Stimulated activated naive B cell treated with anti-CD40 and anti-IgM and Interleukin-4, amounts not matched to agents 10 μg/mL and 1 μg/mL and 100 μg/mL, for 72 hours (primary cell): Measurements from ENCODE around the gene MYO1D.
A peak's percentile ranks its signal among the peaks of the same experiment; 100 is the strongest.
"Not testable (repeated sequence)": the region's sequence is repeated elsewhere in the genome, so short reads cannot be mapped to it uniquely, and the experiment has no call there.

Experiments
- ATAC-seq, 2 donors: fragments of 150-1000 bp; cut with Tn5 transposase; replicated peaks; 2 replicates each; pipeline ENCODE4 v1.10.0; 2021; ENCODE audit warnings: moderate library complexity in 1 of 2
- DNase-seq: peaks from one replicate; pipeline ENCODE4 v3.0.0; 2021
- H3K27ac Mint-ChIP-seq: one replicate; pipeline ENCODE4 v1.8.0; 2022; ENCODE audit warnings: mild to moderate bottlenecking, mixed read lengths
- H3K27me3 Mint-ChIP-seq, 2 donors: one replicate each; pipeline ENCODE4 v1.8.0; 2022; ENCODE audit warnings: mixed read lengths in 2 of 2
- H3K36me3 Mint-ChIP-seq, 2 donors: one replicate each; pipeline ENCODE4 v1.8.0; 2022; ENCODE audit warnings: mixed read lengths in 2 of 2, mild to moderate bottlenecking in 1 of 2
- H3K4me1 Mint-ChIP-seq, 2 donors: one replicate each; pipeline ENCODE4 v1.8.0; 2022; ENCODE audit warnings: mixed read lengths in 2 of 2, mild to moderate bottlenecking in 1 of 2
- H3K4me3 Mint-ChIP-seq, 2 donors: one replicate each; pipeline ENCODE4 v1.8.0; 2022; ENCODE audit warnings: mild to moderate bottlenecking in 2 of 2, mixed read lengths in 2 of 2, moderate library complexity in 1 of 2
- H3K9me3 Mint-ChIP-seq, 2 donors: one replicate each; pipeline ENCODE4 v1.8.0; 2022; ENCODE audit warnings: mixed read lengths in 2 of 2, mild to moderate bottlenecking in 1 of 2

Gene MYO1D

GRCh38 chr17:32876417-32877163 lies at the start of gene MYO1D:
Gene MYO1D (minus strand): TSS chr17:32877124. CDS start chr17:32876872, 252 bp downstream.
- H3K4me3 Mint-ChIP-seq: peak within 1 kb of the TSS; percentile 92 to 95
- peak; percentile 52 for DNase-seq
- H3K27me3 Mint-ChIP-seq: peaks cover 8% of the 10 kb centered on the region in 2 donors
- peaks cover 11 to 27% of the 10 kb centered on the region in 2 donors for H3K4me1 Mint-ChIP-seq
- peak; percentile 53 to 57 for ATAC-seq
- no peaks in the 10 kb centered on the region for H3K9me3 Mint-ChIP-seq
- H3K27ac Mint-ChIP-seq: peak within 1 kb of the TSS; percentile 90
- peaks cover 3 to 5% of the 10 kb centered on the region in 2 donors for H3K36me3 Mint-ChIP-seq

- Mint-ChIP-seq H3K4me1 (peaks cover 0 to 2% of the 10 kb centered on the region in 2 donors), H3K9me3 (no peaks in the 10 kb centered on the region), H3K27me3 (peaks cover 15 to 26% of the 10 kb centered on the region in 2 donors), H3K4me3 (no peak overlapping the region), H3K36me3 (no peaks in the 10 kb centered on the region), H3K27ac (no peak overlapping the region)
- DNase-seq (no peak), ATAC-seq (no peak)
Measured at GRCh38 chr17:32926183-32926582, 49.3 kb upstream of the MYO1D start.

GRCh38 chr17:32923905-32924304 lies 47.0 kb upstream of the MYO1D start:
- H3K9me3 Mint-ChIP-seq, ATAC-seq, H3K27ac Mint-ChIP-seq, DNase-seq, H3K4me1 Mint-ChIP-seq, H3K36me3 Mint-ChIP-seq, H3K4me3 Mint-ChIP-seq: not testable (repeated sequence)
- peaks cover 15 to 21% of the 10 kb centered on the region in 2 donors for H3K27me3 Mint-ChIP-seq

DNA sequence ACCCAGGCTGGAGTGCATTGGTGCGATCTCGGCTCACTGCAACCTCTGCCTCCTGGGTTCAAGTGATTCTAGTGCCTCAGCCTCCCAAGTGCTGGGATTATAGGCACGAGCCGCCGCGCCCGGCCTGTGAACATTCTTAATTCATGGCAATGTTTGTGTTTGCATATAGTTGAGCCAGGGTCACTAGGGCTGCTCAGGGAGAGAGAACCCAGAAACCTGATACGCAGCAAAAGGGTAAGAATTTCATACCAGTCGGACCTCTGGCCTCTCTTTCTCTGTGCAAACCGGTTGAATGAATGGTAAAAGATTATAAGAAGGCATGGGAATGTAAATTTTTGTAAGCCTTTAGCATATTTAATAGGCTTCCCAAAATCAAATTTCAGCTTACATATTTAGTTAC lies 44.1 kb upstream of the MYO1D start:
- ATAC-seq: no peak
- H3K4me3 Mint-ChIP-seq: no peak overlapping the region
- H3K4me1 Mint-ChIP-seq: no peaks in the 10 kb centered on the region
- no peaks in the 10 kb centered on the region for H3K9me3 Mint-ChIP-seq
- H3K27ac Mint-ChIP-seq: no peak overlapping the region
- H3K36me3 Mint-ChIP-seq: no peaks in the 10 kb centered on the region
- no peak for DNase-seq
- H3K27me3 Mint-ChIP-seq: peaks cover 7 to 13% of the 10 kb centered on the region in 2 donors

- H3K36me3 Mint-ChIP-seq: no peaks in the 10 kb centered on the region
- no peak overlapping the region for H3K27ac Mint-ChIP-seq
- DNase-seq (no peak), ATAC-seq (no peak)
- no peaks in the 10 kb centered on the region for H3K4me1 Mint-ChIP-seq
- H3K27me3 Mint-ChIP-seq: peaks cover 1 to 11% of the 10 kb centered on the region in 2 donors
- H3K9me3 Mint-ChIP-seq: no peaks in the 10 kb centered on the region
- H3K4me3 Mint-ChIP-seq: no peak overlapping the region
Measured at GRCh38 chr17:32920293-32920692, 43.4 kb upstream of the MYO1D start.

DNA sequence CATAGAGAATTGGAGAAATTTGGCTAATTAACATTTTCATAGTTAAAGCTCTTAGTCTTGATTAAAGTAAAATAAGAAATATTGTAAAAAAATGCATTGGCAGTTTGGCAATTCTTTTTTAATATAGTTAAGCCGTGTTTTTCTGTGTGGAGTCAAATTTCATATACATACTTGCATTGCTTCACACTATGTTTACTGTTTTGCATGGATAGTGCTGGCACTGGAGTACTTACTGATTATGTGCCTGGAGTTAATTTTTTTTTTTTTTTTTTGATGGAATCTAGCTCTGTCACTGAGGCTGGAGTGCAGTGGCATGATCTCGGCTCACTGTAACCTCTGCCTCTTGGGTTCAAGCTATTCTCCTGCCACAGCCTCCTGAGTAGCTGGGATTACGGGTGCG lies 43.0 kb upstream of the MYO1D start:
- ATAC-seq, H3K4me1 Mint-ChIP-seq, H3K4me3 Mint-ChIP-seq, DNase-seq, H3K36me3 Mint-ChIP-seq, H3K27ac Mint-ChIP-seq, H3K9me3 Mint-ChIP-seq: not testable (repeated sequence)
- peaks cover 0 to 11% of the 10 kb centered on the region in 2 donors for H3K27me3 Mint-ChIP-seq

- Mint-ChIP-seq H3K27me3 (peaks cover 0 to 11% of the 10 kb centered on the region in 2 donors), H3K9me3 (no peaks in the 10 kb centered on the region), H3K27ac (no peak overlapping the region), H3K4me3 (no peak overlapping the region), H3K4me1 (no peaks in the 10 kb centered on the region), H3K36me3 (no peaks in the 10 kb centered on the region)
- ATAC-seq (no peak), DNase-seq (no peak)
Measured at GRCh38 chr17:32917842-32918241, 40.9 kb upstream of the MYO1D start.

GRCh38 chr17:32917081-32917480 lies 40.2 kb upstream of the MYO1D start:
- Mint-ChIP-seq H3K27me3 (peaks cover 0 to 11% of the 10 kb centered on the region in 2 donors), H3K4me3 (no peak overlapping the region), H3K9me3 (no peaks in the 10 kb centered on the region), H3K27ac (no peak overlapping the region), H3K4me1 (no peaks in the 10 kb centered on the region), H3K36me3 (no peaks in the 10 kb centered on the region)
- ATAC-seq (no peak), DNase-seq (no peak)

GRCh38 chr17:32916134-32916533 lies 39.2 kb upstream of the MYO1D start:
- Mint-ChIP-seq H3K9me3 (no peaks in the 10 kb centered on the region), H3K27me3 (peaks cover 0 to 11% of the 10 kb centered on the region in 2 donors), H3K27ac (no peak overlapping the region), H3K4me3 (no peak overlapping the region), H3K36me3 (no peaks in the 10 kb centered on the region), H3K4me1 (no peaks in the 10 kb centered on the region)
- no peak for DNase-seq
- ATAC-seq: no peak

GRCh38 chr17:32915245-32915644 lies 38.3 kb upstream of the MYO1D start:
- Mint-ChIP-seq H3K27me3 (peaks cover 0 to 5% of the 10 kb centered on the region in 2 donors), H3K27ac (no peak overlapping the region), H3K4me1 (no peaks in the 10 kb centered on the region), H3K36me3 (no peaks in the 10 kb centered on the region), H3K4me3 (no peak overlapping the region), H3K9me3 (no peaks in the 10 kb centered on the region)
- no peak for ATAC-seq
- DNase-seq: no peak

DNA sequence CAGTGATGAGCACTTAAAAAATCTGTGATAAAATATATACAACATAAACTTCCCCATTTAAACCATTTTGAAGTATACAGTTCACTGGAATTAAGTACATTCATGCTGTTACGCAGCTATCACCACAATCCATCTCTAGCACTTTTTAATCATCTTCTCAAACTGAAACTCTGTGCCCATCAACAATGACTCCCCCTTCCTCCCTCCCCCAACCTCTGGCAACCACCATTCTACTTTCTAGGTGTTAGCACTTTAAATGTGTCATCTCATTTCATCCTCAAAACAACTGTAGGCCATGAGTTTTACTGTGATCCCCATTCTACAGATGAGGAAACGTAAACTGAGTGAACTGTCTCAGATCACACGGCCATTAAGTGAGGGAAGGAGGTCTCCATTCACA lies 37.3 kb upstream of the MYO1D start:
- Mint-ChIP-seq H3K27me3 (peaks cover 0 to 5% of the 10 kb centered on the region in 2 donors), H3K9me3 (no peaks in the 10 kb centered on the region), H3K4me3 (no peak overlapping the region), H3K27ac (no peak overlapping the region), H3K36me3 (no peaks in the 10 kb centered on the region), H3K4me1 (no peaks in the 10 kb centered on the region)
- ATAC-seq (no peak), DNase-seq (no peak)

DNA sequence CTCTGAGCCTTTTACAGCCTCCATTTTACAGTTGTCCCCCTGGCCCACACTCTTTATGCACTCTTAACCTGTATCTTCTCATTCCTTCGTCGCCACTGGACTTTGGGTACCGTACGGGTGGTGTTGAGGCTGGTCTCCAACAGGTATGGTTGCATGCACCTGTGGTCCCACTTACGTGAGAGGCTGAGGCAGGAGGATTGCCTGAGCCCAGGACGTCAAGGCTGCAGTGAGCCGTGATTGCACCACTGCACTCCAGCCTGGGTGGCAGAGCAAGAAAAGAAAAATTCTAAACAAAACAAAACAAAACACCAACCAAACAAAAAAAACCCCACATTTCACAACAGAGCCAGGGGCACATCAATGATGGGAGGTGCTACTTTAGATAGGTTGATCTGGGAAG lies 36.7 kb upstream of the MYO1D start:
- Mint-ChIP-seq H3K27ac (no peak overlapping the region), H3K9me3 (no peaks in the 10 kb centered on the region), H3K4me3 (no peak overlapping the region), H3K27me3 (peaks cover 0 to 5% of the 10 kb centered on the region in 2 donors), H3K4me1 (no peaks in the 10 kb centered on the region), H3K36me3 (no peaks in the 10 kb centered on the region)
- ATAC-seq (no peak), DNase-seq (no peak)

DNA sequence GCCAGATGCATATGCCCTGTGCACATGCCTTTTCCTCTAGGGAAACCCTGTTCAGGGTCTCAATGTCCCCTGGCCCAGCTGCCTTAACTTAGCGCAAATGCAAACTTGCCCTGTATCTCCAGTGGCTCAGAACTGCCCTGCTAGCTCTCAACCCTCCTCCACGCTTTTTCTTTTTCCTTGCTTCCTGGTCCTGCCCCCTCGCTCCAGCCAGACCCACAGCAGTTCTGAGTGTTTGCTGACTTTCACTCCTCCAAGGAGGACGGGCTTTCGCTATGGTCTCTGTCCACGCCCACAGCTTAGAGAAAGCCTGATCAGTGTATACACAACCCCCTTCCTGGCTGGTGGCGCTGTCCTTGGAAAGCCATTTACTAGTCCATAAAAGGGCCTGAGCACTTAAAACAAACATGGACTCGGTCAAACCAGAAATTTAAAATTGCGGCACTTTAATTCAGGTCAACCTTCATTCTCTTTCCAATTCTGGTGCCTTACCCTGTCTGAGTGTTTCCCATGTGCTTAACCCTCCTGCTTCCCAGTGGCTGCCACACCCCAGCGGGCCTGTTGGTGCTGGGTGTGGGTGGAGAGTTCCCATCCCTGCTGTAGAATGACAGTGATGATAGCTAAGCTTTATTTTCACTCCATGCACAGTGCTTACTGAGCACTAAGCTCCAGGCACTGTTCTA lies 35.4 kb upstream of the MYO1D start:
- no peak for DNase-seq
- no peaks in the 10 kb centered on the region for H3K4me1 Mint-ChIP-seq
- H3K9me3 Mint-ChIP-seq: no peaks in the 10 kb centered on the region
- no peak overlapping the region for H3K4me3 Mint-ChIP-seq
- peaks cover 0 to 9% of the 10 kb centered on the region in 2 donors for H3K27me3 Mint-ChIP-seq
- H3K27ac Mint-ChIP-seq: no peak overlapping the region
- ATAC-seq: no peak
- H3K36me3 Mint-ChIP-seq: no peaks in the 10 kb centered on the region

- DNase-seq (no peak), ATAC-seq (no peak)
- Mint-ChIP-seq H3K4me3 (no peak overlapping the region), H3K4me1 (no peaks in the 10 kb centered on the region), H3K36me3 (no peaks in the 10 kb centered on the region), H3K9me3 (no peaks in the 10 kb centered on the region), H3K27me3 (peaks cover 0 to 9% of the 10 kb centered on the region in 2 donors), H3K27ac (no peak overlapping the region)
Measured at GRCh38 chr17:32910769-32911168, 33.8 kb upstream of the MYO1D start.

DNA sequence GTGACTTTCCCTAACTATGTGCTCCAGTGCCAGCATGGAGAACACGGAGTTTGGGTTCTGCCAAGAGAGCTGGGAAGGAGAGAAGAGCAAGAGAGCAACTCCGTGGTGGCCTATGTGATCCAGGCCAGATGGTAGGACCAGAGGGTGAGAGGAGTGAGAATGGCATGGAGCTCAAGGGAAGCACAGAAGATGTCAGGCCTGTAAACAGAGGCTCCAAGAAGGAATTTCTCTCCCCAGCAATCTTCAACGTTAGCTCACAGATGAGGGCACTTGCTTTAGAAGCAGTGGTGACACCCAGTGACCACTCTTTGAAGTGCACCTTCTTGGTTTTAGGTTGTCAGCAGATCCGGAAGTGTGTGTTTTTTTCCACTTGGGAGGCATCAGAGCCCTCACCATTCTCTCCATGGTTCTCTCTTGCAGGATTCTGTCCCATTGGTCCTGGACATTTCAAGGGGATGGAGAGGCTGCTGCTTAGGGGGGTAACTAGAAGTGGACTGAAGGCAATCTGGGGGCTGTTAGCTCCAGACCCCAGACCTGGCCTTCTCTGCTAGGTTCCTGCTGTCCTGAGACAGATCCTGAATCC lies 33.0 kb upstream of the MYO1D start:
- Mint-ChIP-seq H3K27ac (no peak overlapping the region), H3K36me3 (no peaks in the 10 kb centered on the region)

More for the DNA sequence above, 33.0 kb upstream of the MYO1D start:
- no peak overlapping the region for H3K4me3 Mint-ChIP-seq
- peaks cover 9 to 18% of the 10 kb centered on the region in 2 donors for H3K27me3 Mint-ChIP-seq
- ATAC-seq (peak; percentile 91), DNase-seq (peak; percentile 47)
- H3K9me3 Mint-ChIP-seq: no peaks in the 10 kb centered on the region
- H3K4me1 Mint-ChIP-seq: no peaks in the 10 kb centered on the region
